Measurements from ENCODE around the gene DNTTIP2.

DNA sequence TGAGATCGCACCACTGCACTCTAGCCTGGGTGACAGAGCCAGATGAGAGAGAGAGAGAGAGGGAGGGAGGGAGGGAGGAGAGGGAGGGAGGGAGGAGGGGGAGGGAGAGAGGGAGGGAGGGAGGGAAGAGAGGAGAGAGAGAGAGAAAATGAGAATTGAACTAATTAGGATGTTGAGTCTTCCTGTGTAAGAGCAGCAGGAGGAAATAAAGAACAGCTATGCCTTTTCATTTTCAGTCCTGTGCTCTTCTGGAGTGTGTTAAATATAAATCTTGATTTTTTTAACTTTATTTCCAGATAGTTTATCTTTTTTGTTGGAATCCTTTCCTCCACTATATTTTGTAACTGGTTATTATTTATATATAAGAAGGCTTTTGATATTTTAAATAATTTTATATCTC lies 27.1 kb downstream of the DNTTIP2 start:
- TF ChIP-seq, protein P1, sequence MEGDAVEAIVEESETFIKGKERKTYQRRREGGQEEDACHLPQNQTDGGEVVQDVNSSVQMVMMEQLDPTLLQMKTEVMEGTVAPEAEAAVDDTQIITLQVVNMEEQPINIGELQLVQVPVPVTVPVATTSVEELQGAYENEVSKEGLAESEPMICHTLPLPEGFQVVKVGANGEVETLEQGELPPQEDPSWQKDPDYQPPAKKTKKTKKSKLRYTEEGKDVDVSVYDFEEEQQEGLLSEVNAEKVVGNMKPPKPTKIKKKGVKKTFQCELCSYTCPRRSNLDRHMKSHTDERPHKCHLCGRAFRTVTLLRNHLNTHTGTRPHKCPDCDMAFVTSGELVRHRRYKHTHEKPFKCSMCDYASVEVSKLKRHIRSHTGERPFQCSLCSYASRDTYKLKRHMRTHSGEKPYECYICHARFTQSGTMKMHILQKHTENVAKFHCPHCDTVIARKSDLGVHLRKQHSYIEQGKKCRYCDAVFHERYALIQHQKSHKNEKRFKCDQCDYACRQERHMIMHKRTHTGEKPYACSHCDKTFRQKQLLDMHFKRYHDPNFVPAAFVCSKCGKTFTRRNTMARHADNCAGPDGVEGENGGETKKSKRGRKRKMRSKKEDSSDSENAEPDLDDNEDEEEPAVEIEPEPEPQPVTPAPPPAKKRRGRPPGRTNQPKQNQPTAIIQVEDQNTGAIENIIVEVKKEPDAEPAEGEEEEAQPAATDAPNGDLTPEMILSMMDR (IDR thresholded peaks at IDR 0.05), result no peak
- no peak for TF ChIP-seq POLR2A (IDR thresholded peaks at IDR 0.05)
